C4-2B (cell line): ENCODE data around the gene ARHGEF25.

Source experiments
- ZFX ChIP-seq: fragments of 450-650 bp; IDR thresholded peaks from 2 replicates; pipeline ENCODE4 v1.6.1; 2017
- TF ChIP-seq, protein P1 (sequence below): fragments of 450-650 bp; conservative IDR thresholded peaks from 2 replicates; pipeline ENCODE4 v1.5.1; 2017; ENCODE audit warnings: mild to moderate bottlenecking

DNA sequence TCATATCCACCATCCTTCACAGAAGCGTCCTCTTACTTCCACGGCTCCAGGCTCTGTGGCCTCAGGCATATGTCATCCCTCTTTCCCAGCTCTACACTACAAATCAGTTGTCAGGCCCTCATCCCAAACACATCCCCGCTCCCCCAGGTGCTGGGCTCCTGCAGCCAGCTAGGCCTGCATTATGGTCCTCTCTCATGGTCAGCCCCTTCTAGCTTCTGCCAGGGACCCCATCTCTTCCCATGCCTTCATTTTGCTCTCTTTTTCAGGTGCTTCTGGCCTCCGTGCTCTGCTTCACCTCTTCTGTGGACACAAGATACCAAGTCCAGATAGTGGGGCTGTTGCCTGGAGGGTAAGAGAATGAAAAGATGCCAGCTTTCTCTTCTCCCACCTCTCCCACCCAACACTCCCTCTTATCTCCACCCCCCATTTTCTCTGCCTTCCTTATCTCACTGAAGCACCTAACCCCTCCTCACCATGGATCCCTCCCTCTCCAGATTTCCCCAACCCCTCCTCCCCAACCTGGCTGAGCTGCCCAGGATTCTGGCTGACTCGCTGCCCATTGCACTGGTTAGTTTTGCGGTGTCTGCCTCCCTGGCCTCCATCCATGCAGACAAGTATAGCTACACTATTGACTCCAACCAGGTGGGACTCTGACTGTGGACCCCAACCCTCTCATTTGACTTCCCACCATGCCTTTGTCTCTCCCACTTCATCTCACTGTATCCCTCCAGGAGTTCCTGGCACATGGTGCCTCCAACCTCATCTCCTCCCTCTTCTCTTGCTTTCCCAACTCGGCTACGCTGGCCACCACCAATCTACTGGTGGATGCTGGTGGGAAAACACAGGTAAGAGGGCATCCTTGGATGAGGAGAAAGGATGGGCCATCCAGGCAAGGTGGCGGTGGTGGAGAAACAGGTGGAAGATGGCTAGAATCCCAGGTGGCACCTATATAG, 11.3 kb downstream of the ARHGEF25 start:
- TF ChIP-seq, protein P1, sequence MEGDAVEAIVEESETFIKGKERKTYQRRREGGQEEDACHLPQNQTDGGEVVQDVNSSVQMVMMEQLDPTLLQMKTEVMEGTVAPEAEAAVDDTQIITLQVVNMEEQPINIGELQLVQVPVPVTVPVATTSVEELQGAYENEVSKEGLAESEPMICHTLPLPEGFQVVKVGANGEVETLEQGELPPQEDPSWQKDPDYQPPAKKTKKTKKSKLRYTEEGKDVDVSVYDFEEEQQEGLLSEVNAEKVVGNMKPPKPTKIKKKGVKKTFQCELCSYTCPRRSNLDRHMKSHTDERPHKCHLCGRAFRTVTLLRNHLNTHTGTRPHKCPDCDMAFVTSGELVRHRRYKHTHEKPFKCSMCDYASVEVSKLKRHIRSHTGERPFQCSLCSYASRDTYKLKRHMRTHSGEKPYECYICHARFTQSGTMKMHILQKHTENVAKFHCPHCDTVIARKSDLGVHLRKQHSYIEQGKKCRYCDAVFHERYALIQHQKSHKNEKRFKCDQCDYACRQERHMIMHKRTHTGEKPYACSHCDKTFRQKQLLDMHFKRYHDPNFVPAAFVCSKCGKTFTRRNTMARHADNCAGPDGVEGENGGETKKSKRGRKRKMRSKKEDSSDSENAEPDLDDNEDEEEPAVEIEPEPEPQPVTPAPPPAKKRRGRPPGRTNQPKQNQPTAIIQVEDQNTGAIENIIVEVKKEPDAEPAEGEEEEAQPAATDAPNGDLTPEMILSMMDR, result no peak
- TF ChIP-seq ZFX, result no peak
